Effector memory CD4-positive, alpha-beta T cell (primary cell): ENCODE data around the gene CHST2.

Experiments
- DNase-seq, 3 donors: peaks; one replicate each; pipeline ENCODE4 v3.0.0-alpha.2; 2020
- H3K27ac ChIP-seq: 2 replicates; pipeline ENCODE4 v1.7.0; 2013; ENCODE audit warnings: mild to moderate bottlenecking, low read length, moderate library complexity; ENCODE audit not compliant: insufficient read depth, poor library complexity, severe bottlenecking
- H3K27me3 ChIP-seq: replicated peaks from 2 replicates; pipeline ENCODE4 v1.7.0; 2013; ENCODE audit warnings: mild to moderate bottlenecking, low read length; ENCODE audit not compliant: insufficient read depth, control insufficient read depth, poor library complexity, severe bottlenecking
- H3K36me3 ChIP-seq: 2 replicates; pipeline ENCODE4 v1.7.0; 2013; ENCODE audit warnings: mild to moderate bottlenecking, low read length, moderate library complexity; ENCODE audit not compliant: control insufficient read depth, insufficient read depth
- H3K4me1 ChIP-seq: 2 replicates; pipeline ENCODE4 v1.7.0; 2013; ENCODE audit warnings: low read length, mild to moderate bottlenecking; ENCODE audit not compliant: control insufficient read depth, insufficient read depth, poor library complexity, severe bottlenecking
- H3K4me3 ChIP-seq: 2 replicates; pipeline ENCODE4 v1.7.0; 2013; ENCODE audit warnings: low read length, low read depth, mild to moderate bottlenecking; ENCODE audit not compliant: insufficient read depth, poor library complexity, severe bottlenecking
- H3K9me3 ChIP-seq: 2 replicates; pipeline ENCODE4 v1.7.0; 2013; ENCODE audit warnings: mild to moderate bottlenecking, low read length, moderate library complexity; ENCODE audit not compliant: control insufficient read depth

The CHST2 gene

GRCh38 chr3:143081844-143082778, 37.5 kb upstream of the CHST2 start:
- Histone ChIP-seq H3K27me3 (no peaks in the 10 kb centered on the region), H3K9me3 (no peaks in the 10 kb centered on the region), H3K4me3 (no peak overlapping the region), H3K27ac (no peak overlapping the region), H3K36me3 (no peaks in the 10 kb centered on the region), H3K4me1 (no peaks in the 10 kb centered on the region)
- DNase-seq = no peak

DNA sequence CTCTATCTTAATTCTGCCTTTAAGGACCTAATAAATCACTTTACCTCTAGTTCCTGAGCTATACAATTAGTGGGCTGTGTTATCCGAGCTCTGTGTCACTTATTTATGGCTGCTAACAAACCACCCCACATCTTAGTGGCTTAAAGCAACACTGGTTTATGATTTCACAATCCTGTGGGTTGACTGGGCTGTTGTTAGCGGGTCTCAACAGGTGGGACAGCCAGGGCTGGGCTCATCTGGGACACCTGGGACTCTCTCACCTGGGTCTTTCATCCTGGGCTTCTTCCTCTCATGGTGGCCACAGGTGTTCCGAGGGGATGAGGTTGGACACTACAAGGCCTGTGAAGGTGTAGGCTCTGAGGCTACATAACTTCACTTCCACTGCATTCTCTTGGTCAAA, 35.8 kb upstream of the CHST2 start:
- no peaks in the 10 kb centered on the region for H3K36me3 ChIP-seq
- no peaks in the 10 kb centered on the region for H3K9me3 ChIP-seq
- H3K27ac ChIP-seq = no peak overlapping the region
- no peaks in the 10 kb centered on the region for H3K4me1 ChIP-seq
- H3K4me3 ChIP-seq = no peak overlapping the region
- no peaks in the 10 kb centered on the region for H3K27me3 ChIP-seq
- no peak for DNase-seq

DNA sequence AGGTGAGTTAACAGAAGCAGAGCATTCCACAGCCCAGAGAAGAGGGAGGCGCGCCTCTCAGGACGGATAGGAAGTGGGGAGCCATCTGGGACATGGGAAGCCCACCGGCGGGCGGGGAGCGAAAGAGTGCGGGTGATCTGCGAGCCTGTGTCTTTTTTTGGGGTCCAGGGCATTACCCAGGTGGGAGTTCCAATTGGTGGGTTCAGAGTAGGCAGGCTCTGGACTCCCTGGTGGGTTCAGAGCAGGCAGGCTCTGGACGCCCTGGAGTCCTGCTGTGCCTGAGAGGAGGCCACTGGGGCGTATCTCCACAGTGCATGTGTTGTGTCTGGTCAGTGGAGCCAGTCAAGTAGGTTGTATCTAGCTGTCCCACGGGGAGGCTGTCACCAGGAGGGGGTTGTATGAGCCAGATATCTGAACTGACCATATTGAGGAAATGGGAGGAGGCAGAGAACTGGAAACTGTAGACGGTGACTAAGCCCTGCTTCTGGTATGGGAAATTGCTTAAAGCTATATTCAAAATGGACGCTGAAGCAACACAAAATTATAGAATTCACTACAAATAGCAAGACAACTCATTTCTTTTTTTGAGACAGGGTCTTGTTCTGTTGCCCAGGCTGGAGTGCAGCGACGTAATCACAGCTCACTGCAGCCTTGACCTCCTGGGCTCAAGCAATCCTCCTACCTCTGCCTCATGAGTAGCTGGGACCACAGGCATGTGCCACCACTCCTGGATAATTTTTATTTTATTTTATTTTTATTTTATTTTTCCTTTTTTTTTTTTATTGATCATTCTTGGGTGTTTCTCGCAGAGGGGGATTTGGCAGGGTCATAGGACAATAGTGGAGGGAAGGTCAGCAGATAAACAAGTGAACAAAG, 34.5 kb upstream of the CHST2 start:
- Histone ChIP-seq H3K4me1 (no peaks in the 10 kb centered on the region), H3K27ac (no peak overlapping the region), H3K9me3 (no peaks in the 10 kb centered on the region), H3K27me3 (no peaks in the 10 kb centered on the region), H3K4me3 (no peak overlapping the region), H3K36me3 (no peaks in the 10 kb centered on the region)
- DNase-seq = no peak

DNA sequence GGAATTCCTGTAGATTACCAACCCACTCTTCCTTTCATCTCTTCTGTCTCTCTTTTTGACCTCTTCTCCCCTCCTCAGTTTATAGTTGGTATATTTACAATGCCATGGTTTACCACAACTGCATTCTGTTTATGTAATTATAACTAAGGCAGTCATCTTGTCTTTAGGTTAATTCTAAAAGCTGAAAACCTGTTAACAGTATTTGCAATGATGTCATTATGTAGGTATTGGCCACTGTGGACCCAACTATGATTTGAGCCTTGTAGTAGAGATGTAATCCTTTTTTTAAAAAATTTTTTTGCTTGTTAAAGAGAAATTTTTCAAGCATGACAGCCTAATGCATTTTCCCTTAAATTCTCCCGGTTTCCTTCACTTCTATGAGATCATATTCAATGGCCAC, 30.7 kb upstream of the CHST2 start:
- Histone ChIP-seq H3K9me3 (no peaks in the 10 kb centered on the region), H3K27me3 (no peaks in the 10 kb centered on the region), H3K27ac (no peak overlapping the region), H3K36me3 (no peaks in the 10 kb centered on the region), H3K4me3 (no peak overlapping the region), H3K4me1 (no peaks in the 10 kb centered on the region)
- no peak for DNase-seq

GRCh38 chr3:143089965-143090364, 29.6 kb upstream of the CHST2 start:
- Histone ChIP-seq H3K9me3 (no peaks in the 10 kb centered on the region), H3K36me3 (no peaks in the 10 kb centered on the region), H3K27me3 (no peaks in the 10 kb centered on the region), H3K4me3 (no peak overlapping the region), H3K27ac (no peak overlapping the region), H3K4me1 (no peaks in the 10 kb centered on the region)
- no peak for DNase-seq

GRCh38 chr3:143090486-143090885, 29.1 kb upstream of the CHST2 start:
- no peaks in the 10 kb centered on the region for H3K4me1 ChIP-seq
- DNase-seq = no peak
- H3K27me3 ChIP-seq = no peaks in the 10 kb centered on the region
- H3K36me3 ChIP-seq = no peaks in the 10 kb centered on the region
- H3K4me3 ChIP-seq = no peak overlapping the region
- no peak overlapping the region for H3K27ac ChIP-seq
- no peaks in the 10 kb centered on the region for H3K9me3 ChIP-seq

- H3K9me3 ChIP-seq = no peaks in the 10 kb centered on the region
- H3K27ac ChIP-seq = no peak overlapping the region
- no peaks in the 10 kb centered on the region for H3K36me3 ChIP-seq
- no peaks in the 10 kb centered on the region for H3K27me3 ChIP-seq
- no peak for DNase-seq
- H3K4me3 ChIP-seq = no peak overlapping the region
- no peaks in the 10 kb centered on the region for H3K4me1 ChIP-seq
These were observed 28.4 kb upstream of the CHST2 start for GRCh38 chr3:143090976-143091837.

GRCh38 chr3:143092191-143092590, 27.4 kb upstream of the CHST2 start:
- Histone ChIP-seq H3K27ac (no peak overlapping the region), H3K4me1 (no peaks in the 10 kb centered on the region), H3K4me3 (no peak overlapping the region), H3K27me3 (no peaks in the 10 kb centered on the region), H3K9me3 (no peaks in the 10 kb centered on the region), H3K36me3 (no peaks in the 10 kb centered on the region)
- DNase-seq = no peak

DNA sequence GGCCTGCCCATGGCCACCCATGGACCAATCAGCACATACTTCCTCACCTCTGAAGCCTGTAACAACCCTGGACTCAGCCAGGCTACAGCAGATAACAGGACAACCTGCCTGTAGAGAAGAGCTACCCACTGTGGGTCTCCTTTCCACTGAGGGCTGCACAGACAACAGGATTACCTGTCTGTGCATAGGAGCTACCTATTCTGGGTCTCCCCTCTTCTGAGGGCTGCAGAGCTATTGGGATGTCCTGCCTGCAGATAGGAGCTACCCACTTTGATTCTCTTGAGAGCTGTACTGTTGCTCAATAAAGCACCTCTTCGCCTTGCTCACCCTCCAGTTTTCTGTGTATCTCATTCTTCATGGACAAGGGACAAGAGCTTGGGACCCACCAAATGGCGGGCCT, 23.8 kb upstream of the CHST2 start:
- Histone ChIP-seq H3K27ac (no peak overlapping the region), H3K36me3 (no peaks in the 10 kb centered on the region), H3K9me3 (no peaks in the 10 kb centered on the region), H3K4me1 (no peaks in the 10 kb centered on the region), H3K27me3 (no peaks in the 10 kb centered on the region), H3K4me3 (no peak overlapping the region)
- no peak for DNase-seq
